GM23338 (cell line): ENCODE measurements around the gene ATP1A4. TPM values are rescaled to one million over a fixed set of nuclear protein-coding genes. Genes with fewer than 3 reads are reported as not detected.

Experiments
- ATAC-seq: fragments of 200-7000 bp; cut with Tn5 transposase; 3 replicates; pipeline ENCODE4 v1.9.1; 2020
- DNase-seq: peaks from one replicate; pipeline ENCODE4 v3.0.0-alpha.2; 2015; ENCODE audit warnings: low spot score
- H2AFZ ChIP-seq: fragments of 200-600 bp; sonication (generic); 2 replicates; pipeline ENCODE4 v1.8.0; 2016; ENCODE audit warnings: antibody characterized with exemption, mild to moderate bottlenecking, moderate library complexity
- H3F3A ChIP-seq: fragments of 200-600 bp; sonication (generic); replicated peaks from 2 replicates; pipeline ENCODE4 v1.8.0; 2017; ENCODE audit warnings: antibody characterized with exemption, mixed run types, low read depth
- H3K27ac ChIP-seq: fragments of 200-600 bp; sonication (generic); 2 replicates; pipeline ENCODE4 v1.6.1; 2016; ENCODE audit warnings: low read depth
- H3K27me3 ChIP-seq: fragments of 200-600 bp; sonication (generic); 2 replicates; pipeline ENCODE4 v1.8.0; 2016; ENCODE audit warnings: mild to moderate bottlenecking, mixed run types, moderate library complexity; ENCODE audit not compliant: insufficient read depth
- H3K36me3 ChIP-seq: fragments of 200-600 bp; sonication (generic); 2 replicates; pipeline ENCODE4 v1.8.0; 2016; ENCODE audit warnings: mild to moderate bottlenecking; ENCODE audit not compliant: insufficient read depth
- H3K4me1 ChIP-seq: fragments of 200-600 bp; sonication (generic); 2 replicates; pipeline ENCODE4 v1.8.0; 2016; ENCODE audit warnings: mild to moderate bottlenecking, moderate library complexity; ENCODE audit not compliant: insufficient read depth
- H3K4me2 ChIP-seq: fragments of 200-600 bp; sonication (generic); 2 replicates; pipeline ENCODE4 v1.7.1; 2017; ENCODE audit warnings: mixed run types
- H3K4me3 ChIP-seq: fragments of 200-600 bp; sonication (generic); 2 replicates; pipeline ENCODE4 v1.6.1; 2016; ENCODE audit warnings: mixed run types
- H3K79me2 ChIP-seq: fragments of 200-600 bp; sonication (generic); replicated peaks from 2 replicates; pipeline ENCODE4 v1.8.0; 2017; ENCODE audit warnings: mild to moderate bottlenecking; ENCODE audit not compliant: insufficient read depth
- H3K9me2 ChIP-seq: fragments of 200-600 bp; sonication (generic); 2 replicates; pipeline ENCODE4 v1.8.0; 2017; ENCODE audit not compliant: insufficient read depth
- H4K20me1 ChIP-seq: fragments of 200-600 bp; sonication (generic); replicated peaks from 2 replicates; pipeline ENCODE4 v1.8.0; 2017; ENCODE audit warnings: mild to moderate bottlenecking; ENCODE audit not compliant: insufficient read depth
- H3K27ac Mint-ChIP-seq: 2 replicates; pipeline ENCODE4 v1.8.0; 2020; ENCODE audit warnings: inconsistent platforms, mild to moderate bottlenecking, moderate library complexity, mixed read lengths
- H3K27me3 Mint-ChIP-seq: 3 replicates; pipeline ENCODE4 v1.8.0; 2022; ENCODE audit warnings: low read depth, mild to moderate bottlenecking, moderate library complexity, mixed read lengths, inconsistent platforms; ENCODE audit not compliant: insufficient read depth, poor library complexity
- H3K36me3 Mint-ChIP-seq: 3 replicates; pipeline ENCODE4 v1.8.0; 2021; ENCODE audit warnings: low read depth, mild to moderate bottlenecking, inconsistent platforms, moderate library complexity, mixed read lengths
- H3K4me1 Mint-ChIP-seq: 3 replicates; pipeline ENCODE4 v1.8.0; 2020; ENCODE audit warnings: mild to moderate bottlenecking, inconsistent platforms, mixed read lengths
- H3K4me3 Mint-ChIP-seq: 3 replicates; pipeline ENCODE4 v1.8.0; 2021; ENCODE audit warnings: moderate library complexity, mild to moderate bottlenecking, inconsistent platforms, mixed read lengths
- H3K9me3 Mint-ChIP-seq: 3 replicates; pipeline ENCODE4 v1.8.0; 2020; ENCODE audit warnings: moderate library complexity, mild to moderate bottlenecking, inconsistent platforms, mixed read lengths
- ETS1 ChIP-seq: IDR thresholded peaks from 2 replicates; pipeline ENCODE4 v1.6.1; 2016; ENCODE audit warnings: antibody characterized with exemption
- EZH2phosphoT487 ChIP-seq: fragments of 200-600 bp; sonication (generic); IDR thresholded peaks from one replicate; pipeline ENCODE4 v1.8.1; 2018; ENCODE audit warnings: antibody characterized with exemption; ENCODE audit not compliant: unreplicated experiment
- JUNB ChIP-seq: IDR thresholded peaks from one replicate; pipeline ENCODE4 v1.6.1; 2016; ENCODE audit warnings: antibody characterized with exemption; ENCODE audit not compliant: unreplicated experiment
- REST ChIP-seq: IDR thresholded peaks from one replicate; pipeline ENCODE4 v1.6.1; 2018; ENCODE audit warnings: antibody characterized with exemption; ENCODE audit not compliant: unreplicated experiment
- STAT1 ChIP-seq: IDR thresholded peaks from one replicate; pipeline ENCODE4 v1.6.1; 2016; ENCODE audit warnings: antibody characterized with exemption; ENCODE audit not compliant: unreplicated experiment
- ZNF462 ChIP-seq: fragments of 250-450 bp; sonication (Bioruptor Pico); IDR thresholded peaks from 2 replicates; pipeline ENCODE4 v1.5.0; 2020; ENCODE audit warnings: mild to moderate bottlenecking, moderate library complexity
- polyA plus RNA-seq: library from polyadenylated mRNA; unstranded; fragments of >200 nt; fragmentation: Nextera tagmentation; extraction: Ambion mirVana; gene quantifications from 2 replicates; pipeline ENCODE4 v1.2.1, GENCODE V29; 2016
- total RNA-seq: library from RNA; depleted of rRNA; stranded (reverse); fragments of >200 nt; shearing (Covaris generic); gene quantifications from 2 replicates; pipeline ENCODE4 v1.2.3, GENCODE V29; 2014; rRNA removed

Gene ATP1A4
- total and polyA plus RNA-seq, 2 experiments from 2014 or later, result 0.27 to 0.63 TPM

GRCh38 chr1:160232911-160233310 is 81.5 kb downstream of the ATP1A4 start:
- Mint-ChIP-seq H3K4me3 (no peak overlapping the region), H3K36me3 (peaks cover 60% of the 10 kb centered on the region), H3K4me1 (no peaks in the 10 kb centered on the region; the same call in 2 of the 3 replicates), H3K27ac (no peak overlapping the region), H3K9me3 (no peaks in the 10 kb centered on the region), H3K27me3 (no peaks in the 10 kb centered on the region)
- Histone ChIP-seq H3K36me3 (peaks cover 52% of the 10 kb centered on the region), H4K20me1 (peaks cover 12% of the 10 kb centered on the region), H3K4me1 (no peaks in the 10 kb centered on the region), H3K4me3 (no peak overlapping the region), H3K27ac (no peak overlapping the region), H3K4me2 (no peak overlapping the region), H3F3A (peaks cover 5% of the 10 kb centered on the region), H2AFZ (no peak overlapping the region), H3K27me3 (no peaks in the 10 kb centered on the region), H3K9me2 (no peaks in the 10 kb centered on the region), H3K79me2 (no peaks in the 10 kb centered on the region; the same call in 1 of the 2 replicates)
- no peak for ATAC-seq
- TF ChIP-seq ZNF462 (CRISPR knock-in tag), result no peak
- no peak for TF ChIP-seq EZH2phosphoT487
- TF ChIP-seq JUNB, result no peak
- TF ChIP-seq STAT1, result no peak
- no peak for TF ChIP-seq REST
- TF ChIP-seq ETS1, result no peak
- DNase-seq, result no peak

Other genes starting within 250 kb of the ATP1A4 start
- gene TAGLN2, start 226.1 kb upstream of the ATP1A4 start, total RNA-seq, result 55.4 and 60.1 TPM in 2 replicates
- gene TAGLN2, start 226.1 kb upstream of the ATP1A4 start, polyA plus RNA-seq, result 53.7 and 58.2 TPM in 2 replicates
- 23.5 and 27.6 TPM in 2 replicates for gene IGSF9, start 206.0 kb upstream of the ATP1A4 start, total RNA-seq
- gene IGSF9, start 206.0 kb upstream of the ATP1A4 start, polyA plus RNA-seq, result 9.3 and 10.3 TPM in 2 replicates
- gene SLAMF9, start 197.4 kb upstream of the ATP1A4 start, total RNA-seq, result not detected in 2 replicates
- not detected in 2 replicates for gene SLAMF9, start 197.4 kb upstream of the ATP1A4 start, polyA plus RNA-seq
- 4.6 and 5.0 TPM in 2 replicates for gene PIGM, start 119.6 kb upstream of the ATP1A4 start, total RNA-seq
- gene PIGM, start 119.6 kb upstream of the ATP1A4 start, polyA plus RNA-seq, result 5.0 TPM in 2 replicates
- 1.6 and 2.8 TPM in 2 replicates for gene KCNJ10, start 81.4 kb upstream of the ATP1A4 start, total RNA-seq
- 1.2 and 1.4 TPM in 2 replicates for gene KCNJ10, start 81.4 kb upstream of the ATP1A4 start, polyA plus RNA-seq
- gene KCNJ9, start 70.1 kb upstream of the ATP1A4 start, total RNA-seq, result 0.08 and 0.24 TPM in 2 replicates
- gene KCNJ9, start 70.1 kb upstream of the ATP1A4 start, polyA plus RNA-seq, result 0.26 and 0.34 TPM in 2 replicates
- 111 and 120 TPM in 2 replicates for gene IGSF8, start 53.0 kb upstream of the ATP1A4 start, total RNA-seq
- 38.4 and 41.5 TPM in 2 replicates for gene IGSF8, start 53.0 kb upstream of the ATP1A4 start, polyA plus RNA-seq
- gene ATP1A2, start 35.8 kb upstream of the ATP1A4 start, total RNA-seq, result 17.7 and 18.3 TPM in 2 replicates
- gene ATP1A2, start 35.8 kb upstream of the ATP1A4 start, polyA plus RNA-seq, result 4.9 and 5.2 TPM in 2 replicates
- gene CASQ1, start 39.0 kb downstream of the ATP1A4 start, total RNA-seq, result 1.2 and 2.8 TPM in 2 replicates
- 1.0 and 1.1 TPM in 2 replicates for gene CASQ1, start 39.0 kb downstream of the ATP1A4 start, polyA plus RNA-seq
- gene PEA15, start 53.8 kb downstream of the ATP1A4 start, total RNA-seq, result 80.8 and 104 TPM in 2 replicates
- 60.3 and 66.6 TPM in 2 replicates for gene PEA15, start 53.8 kb downstream of the ATP1A4 start, polyA plus RNA-seq
- gene DCAF8, start 110.9 kb downstream of the ATP1A4 start, total RNA-seq, result 84.4 and 104 TPM in 2 replicates
- gene DCAF8, start 110.9 kb downstream of the ATP1A4 start, polyA plus RNA-seq, result 44.1 and 55.0 TPM in 2 replicates
- 56.7 and 84.9 TPM in 2 replicates for gene PEX19, start 133.5 kb downstream of the ATP1A4 start, total RNA-seq
- gene PEX19, start 133.5 kb downstream of the ATP1A4 start, polyA plus RNA-seq, result 18.4 and 21.8 TPM in 2 replicates
- gene COPA, start 191.6 kb downstream of the ATP1A4 start, total RNA-seq, result 87.1 and 104 TPM in 2 replicates
- gene COPA, start 191.6 kb downstream of the ATP1A4 start, polyA plus RNA-seq, result 52.1 and 58.2 TPM in 2 replicates
- gene NCSTN, start 191.8 kb downstream of the ATP1A4 start, total RNA-seq, result 45.9 and 47.5 TPM in 2 replicates
- gene NCSTN, start 191.8 kb downstream of the ATP1A4 start, polyA plus RNA-seq, result 36.0 and 37.4 TPM in 2 replicates
- 0.50 and 0.69 TPM in 2 replicates for gene NHLH1, start 215.5 kb downstream of the ATP1A4 start, total RNA-seq
- 0.78 and 0.89 TPM in 2 replicates for gene NHLH1, start 215.5 kb downstream of the ATP1A4 start, polyA plus RNA-seq
- 42.8 and 51.3 TPM in 2 replicates for gene VANGL2, start 249.0 kb downstream of the ATP1A4 start, total RNA-seq
- 16.8 and 17.7 TPM in 2 replicates for gene VANGL2, start 249.0 kb downstream of the ATP1A4 start, polyA plus RNA-seq